Stimulated activated CD8-positive, alpha-beta memory T cell treated with anti-CD3 and anti-CD28 coated beads, Interleukin-2, amount 100 ng/mL, for 48 hours (primary cell): ENCODE data around the gene CDH4.

ENCODE experiments used
- DNase-seq, 2 donors: peaks; one replicate each; pipeline ENCODE4 v3.0.0-alpha.2; 2020; ENCODE audit warnings: low read depth in 2 of 2

CDH4 gene

DNA sequence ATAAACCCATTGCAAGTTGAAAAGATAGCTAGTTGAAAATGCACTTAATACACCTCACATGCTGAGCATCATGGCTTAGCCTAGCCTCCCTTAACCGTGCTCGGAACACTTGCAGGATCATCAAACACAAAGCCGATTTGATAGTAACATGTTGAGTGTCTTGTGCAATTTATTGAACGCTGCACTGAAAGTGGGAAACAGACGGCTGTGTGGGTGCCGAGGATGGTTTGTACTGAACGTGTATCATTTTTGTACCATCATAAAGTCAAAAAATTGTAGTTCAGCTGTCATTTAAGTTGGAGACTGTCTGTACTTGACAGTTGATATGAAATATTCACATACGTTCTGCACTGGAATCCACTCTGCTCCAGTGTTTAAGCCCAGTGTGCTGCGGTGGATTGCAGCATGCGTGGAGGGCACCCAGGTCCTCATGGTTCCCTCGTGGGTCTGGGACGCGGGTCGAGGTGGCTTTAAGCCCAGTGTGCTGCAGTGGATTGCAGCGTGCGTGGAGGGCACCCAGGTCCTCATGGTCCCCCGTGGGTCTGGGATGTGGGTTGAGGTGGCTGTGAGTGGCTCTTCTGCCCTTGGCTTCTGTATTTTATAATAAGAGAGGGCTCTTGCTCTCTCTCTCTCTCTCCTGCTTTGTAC, 77.0 kb downstream of the CDH4 start:
- no peak for DNase-seq

DNA sequence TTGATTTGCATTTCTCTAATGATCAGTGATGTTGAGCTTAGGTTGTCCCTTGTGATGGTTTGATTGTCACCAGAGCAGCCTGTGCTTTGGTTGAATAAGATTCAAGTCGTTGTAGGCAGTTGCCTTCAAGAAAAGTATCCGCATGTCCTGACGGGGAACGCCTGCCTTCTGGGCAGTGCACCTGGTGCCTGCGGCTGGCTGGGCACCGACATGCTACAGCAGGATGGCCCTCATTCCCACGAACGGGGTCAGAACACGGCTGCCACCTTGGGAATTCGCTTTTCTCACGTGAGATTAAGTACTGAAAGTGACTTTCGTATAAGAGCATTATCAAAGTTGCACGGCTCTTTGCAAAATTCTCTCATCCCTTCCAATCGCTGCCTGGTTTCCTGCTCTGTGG, 78.4 kb downstream of the CDH4 start:
- DNase-seq, result no peak

DNA sequence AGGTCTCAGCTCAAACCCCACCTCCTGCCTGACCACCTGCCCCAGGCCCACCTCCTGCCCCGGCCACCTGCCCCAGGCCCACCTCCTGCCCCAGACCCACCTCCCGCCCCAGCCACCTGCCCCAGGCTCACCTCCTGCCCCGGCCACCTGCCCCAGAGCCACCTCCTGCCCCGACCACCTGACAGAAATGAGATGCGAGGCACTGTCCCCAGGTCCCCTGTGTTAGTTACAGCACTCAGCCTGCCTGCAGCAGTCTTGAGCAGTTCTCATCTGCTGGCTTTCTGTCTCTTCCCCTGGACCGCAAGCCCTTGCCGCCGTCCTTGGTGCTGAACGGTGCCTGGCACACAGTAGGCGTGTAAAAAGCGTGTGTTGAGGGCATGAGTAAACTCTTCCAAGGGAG, 79.5 kb downstream of the CDH4 start:
- no peak for DNase-seq

DNA sequence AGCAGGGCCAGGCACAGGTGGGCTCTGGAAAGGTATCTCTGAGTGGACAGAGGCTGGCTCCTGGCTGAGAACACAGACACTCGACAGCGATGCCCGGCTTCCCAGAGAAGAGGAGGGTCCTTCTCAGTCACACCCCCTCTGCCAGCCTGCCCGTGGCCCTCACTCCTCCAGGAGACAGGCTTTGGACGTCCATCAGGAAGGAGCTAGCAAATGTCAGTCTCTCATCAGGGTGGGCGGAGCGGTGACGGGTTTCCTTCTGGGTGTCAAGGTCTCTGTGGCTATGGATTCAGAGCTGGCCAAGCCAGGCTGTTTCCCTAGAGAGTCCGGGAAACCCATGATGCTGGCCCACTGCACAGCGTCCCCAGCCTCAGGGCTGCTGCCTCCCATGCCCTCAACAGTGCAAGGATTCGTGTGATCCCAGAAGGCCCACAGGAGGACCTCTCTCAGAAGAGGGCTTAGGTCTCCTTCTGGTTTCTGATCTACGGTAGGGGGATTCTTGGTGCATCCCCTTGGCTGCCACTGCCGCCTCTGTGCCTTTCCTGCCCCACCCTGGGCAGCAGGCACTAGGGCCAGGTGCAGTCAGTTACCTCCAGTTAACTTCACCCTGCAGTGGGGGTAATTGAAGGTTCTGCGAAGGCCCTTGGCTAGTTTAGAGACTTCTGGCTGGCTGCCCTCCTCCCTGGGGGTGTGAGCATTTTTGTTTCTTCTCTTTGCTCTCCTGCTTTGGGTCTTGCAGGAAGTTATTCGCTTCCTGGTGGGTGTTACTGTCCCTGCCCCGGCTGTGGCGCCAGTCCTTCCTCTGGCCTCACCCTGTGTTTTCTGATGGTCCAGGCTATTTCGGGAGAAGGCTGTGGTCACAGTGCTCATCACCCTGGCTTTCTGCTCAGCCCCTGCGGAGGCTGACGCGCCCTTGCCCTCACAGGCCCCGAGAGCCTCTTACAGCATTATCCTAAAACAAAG, 80.2 kb downstream of the CDH4 start:
- DNase-seq, result no peak

- DNase-seq, result no peak
These were observed 81.5 kb downstream of the CDH4 start for GRCh38 chr20:61333484-61334108.

- no peak for DNase-seq
These were observed 88.1 kb downstream of the CDH4 start for GRCh38 chr20:61340157-61340556.

GRCh38 chr20:61341605-61342004, 89.5 kb downstream of the CDH4 start:
- no peak for DNase-seq

DNA sequence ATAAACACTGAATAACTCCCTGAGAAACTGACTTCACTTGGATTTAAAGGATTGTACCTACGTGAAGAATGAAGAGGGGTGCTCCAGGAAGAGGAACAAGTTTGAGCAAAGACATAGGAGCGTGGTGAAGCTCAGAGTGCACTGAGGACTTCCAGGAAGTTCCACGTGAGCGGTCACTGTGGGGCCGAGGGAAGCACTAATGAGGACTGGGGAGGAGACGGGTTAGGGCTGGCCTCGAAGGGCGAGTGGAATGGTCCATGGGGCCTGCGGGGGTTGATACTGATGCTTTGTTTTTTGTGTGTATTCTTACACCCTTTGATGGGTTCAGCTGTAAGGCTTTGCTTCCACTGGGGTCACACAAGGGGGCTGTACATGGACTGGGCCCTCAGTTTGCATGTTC, 91.9 kb downstream of the CDH4 start:
- no peak for DNase-seq

- no peak for DNase-seq
These were observed 93.6 kb downstream of the CDH4 start for GRCh38 chr20:61345656-61346055.

DNA sequence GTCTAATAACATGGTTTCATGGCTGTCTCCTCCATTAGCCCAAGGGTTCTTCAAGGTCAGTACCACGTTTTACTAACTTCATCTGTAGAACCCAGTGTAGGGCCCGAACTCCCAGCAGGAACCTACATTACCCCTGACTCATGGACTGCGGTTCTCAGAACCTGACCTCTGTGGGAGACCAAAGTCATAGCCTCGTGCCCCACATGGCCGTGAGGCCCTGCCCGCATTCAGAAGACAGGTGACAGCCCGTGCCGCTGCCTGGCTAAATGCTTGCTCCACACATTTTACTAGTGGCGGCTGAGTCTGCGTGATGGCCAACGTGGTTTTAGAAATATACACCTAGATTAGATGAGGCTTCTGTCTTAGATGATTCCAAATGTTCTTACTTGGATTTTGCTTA, 94.9 kb downstream of the CDH4 start:
- DNase-seq, result no peak

DNA sequence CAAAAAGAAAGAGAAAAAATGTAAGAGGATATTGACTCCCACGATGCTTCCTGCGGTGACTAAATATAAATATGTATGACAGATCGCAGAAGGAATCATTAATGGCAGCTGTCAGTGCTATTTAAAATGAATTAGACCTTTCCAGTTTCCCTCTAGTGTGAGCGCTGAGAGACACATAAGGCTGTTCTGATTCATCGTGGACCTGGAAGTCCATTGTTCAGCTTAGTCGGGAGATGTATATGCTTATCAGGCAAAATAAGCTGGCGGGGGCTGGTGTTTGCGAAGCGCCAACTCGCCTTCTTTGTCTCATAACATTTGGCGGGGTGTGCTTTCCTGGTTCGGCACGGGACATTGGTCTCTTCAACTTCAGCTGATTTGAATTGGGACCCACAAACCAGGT, 95.4 kb downstream of the CDH4 start:
- no peak for DNase-seq

DNA sequence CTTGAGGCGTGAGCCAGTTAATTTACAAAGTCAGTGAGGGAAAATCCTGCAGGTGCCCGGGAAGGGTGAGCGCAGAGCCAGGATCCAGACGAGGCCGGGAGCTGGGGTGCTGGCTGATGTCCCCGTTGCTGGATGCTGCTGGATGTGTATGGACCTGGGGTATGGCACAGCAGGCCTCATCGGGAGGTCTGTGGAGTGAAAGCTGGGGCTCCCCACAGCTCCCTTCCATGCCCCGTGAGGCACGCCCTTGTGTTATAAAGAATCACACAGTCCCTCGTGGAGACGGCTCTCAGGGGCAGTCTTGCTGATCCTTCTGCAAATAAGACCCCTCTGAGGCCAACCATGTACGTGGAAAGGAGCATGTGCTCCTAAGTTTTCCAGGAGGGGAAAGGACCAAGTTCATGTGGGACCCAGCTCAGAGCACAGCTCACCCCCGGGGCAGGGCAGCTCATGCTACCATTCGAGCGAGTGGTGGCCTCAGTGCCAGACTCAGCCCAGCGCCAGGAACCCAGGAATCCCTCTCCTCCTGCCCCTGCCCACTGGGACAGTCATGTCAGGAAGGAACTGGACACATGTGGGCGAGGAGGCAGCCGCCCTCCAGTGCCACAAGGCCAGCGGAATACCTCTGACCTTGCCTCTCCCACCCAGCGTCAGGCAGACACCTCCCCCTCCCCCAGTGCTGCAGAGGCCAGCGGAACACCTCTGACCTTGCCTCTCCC, 97.5 kb downstream of the CDH4 start:
- DNase-seq, result no peak

DNA sequence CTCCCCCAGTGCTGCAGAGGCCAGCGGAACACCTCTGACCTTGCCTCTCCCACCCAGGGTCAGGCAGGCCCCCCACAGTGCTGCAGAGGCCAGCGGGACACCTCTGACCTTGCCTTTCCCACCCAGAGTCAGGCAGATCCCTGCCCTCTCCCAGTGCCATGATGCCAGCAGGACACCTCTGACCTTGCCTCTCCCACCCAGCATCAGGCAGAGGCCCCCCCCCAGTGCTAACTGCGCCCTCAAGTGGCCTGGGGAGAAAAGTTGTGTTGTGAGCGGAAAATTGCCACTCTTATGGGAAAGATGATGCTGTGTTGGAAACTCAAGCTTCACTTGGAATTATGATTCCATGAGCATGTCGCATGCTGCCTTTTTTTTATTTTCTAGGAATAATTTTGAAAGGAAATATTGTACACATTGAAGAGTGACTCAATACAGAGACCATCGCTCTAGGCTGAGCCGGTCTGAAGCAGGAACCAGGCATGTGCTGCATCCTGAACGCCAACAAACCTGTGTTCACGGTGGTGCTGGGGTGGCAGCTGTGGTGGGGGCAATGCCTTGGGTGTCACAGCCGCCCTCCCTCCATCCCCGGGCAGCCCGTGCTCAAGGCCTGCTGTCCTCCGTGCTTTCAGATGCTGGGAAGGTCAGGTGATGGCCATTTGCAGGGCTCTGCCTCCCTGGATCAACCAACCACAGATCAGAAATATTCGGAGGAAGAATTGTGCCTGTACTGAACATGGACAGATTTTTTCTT, 98.6 kb downstream of the CDH4 start:
- DNase-seq, result no peak

- no peak for DNase-seq
These were observed 100.5 kb downstream of the CDH4 start for GRCh38 chr20:61352346-61353260.

DNA sequence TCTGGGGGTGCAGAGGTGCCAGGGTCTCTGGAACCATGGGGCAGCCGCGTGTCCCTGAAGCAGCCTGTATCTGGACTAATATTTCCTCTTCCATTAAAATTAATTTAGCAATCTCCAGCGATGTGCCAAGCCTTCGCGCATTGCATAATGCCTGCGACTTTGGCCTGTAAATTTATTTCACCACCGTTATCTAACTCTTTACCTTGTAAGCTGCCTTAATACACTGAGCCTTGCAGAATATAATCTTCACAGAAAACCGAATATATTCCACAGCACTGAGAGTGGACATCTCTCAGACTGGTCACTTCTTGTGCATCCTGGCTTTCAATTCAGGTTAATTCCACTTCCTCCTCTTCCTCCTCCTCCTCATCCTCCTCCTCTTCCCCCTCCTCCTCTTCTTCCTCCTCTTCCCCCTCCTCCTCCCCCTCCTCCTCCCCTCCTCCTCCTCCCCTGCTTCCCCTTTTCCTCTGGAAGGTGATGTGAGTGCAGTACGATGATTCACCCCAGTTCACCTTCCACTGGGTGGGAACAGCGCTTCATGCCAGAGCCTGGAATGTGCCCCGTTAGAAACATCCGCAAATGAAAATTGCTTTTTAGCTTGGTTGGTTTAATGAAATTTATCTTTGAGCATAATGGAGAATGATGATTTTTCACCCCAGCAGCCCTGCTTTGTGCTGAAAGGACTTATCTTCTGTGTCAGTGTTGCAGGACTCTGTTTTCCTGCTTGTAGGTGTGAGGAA, 101.4 kb downstream of the CDH4 start:
- DNase-seq, result no peak

DNA sequence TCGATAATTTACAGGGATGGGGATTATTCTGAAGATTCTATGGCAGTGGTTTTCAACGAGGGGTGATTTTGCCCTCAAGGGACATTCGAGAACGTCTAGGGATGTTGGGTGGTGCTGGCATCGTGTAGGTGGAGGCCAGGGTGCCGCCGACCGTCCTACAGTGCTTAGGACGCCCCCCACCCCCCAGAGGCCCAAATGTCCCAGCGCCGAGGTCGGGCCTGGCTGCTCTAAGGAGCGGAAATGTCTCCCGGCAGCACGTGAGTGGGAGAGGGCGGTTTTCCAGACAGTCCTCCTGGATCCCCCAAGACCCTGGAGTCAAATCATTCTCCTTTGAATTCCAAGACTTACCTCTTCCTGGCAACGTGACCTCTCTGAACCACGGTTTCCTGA, 101.9 kb downstream of the CDH4 start:
- DNase-seq, result no peak

- no peak for DNase-seq
These were observed 102.4 kb downstream of the CDH4 start for GRCh38 chr20:61354501-61354900.

GRCh38 chr20:61354901-61355495, 102.9 kb downstream of the CDH4 start:
- no peak for DNase-seq

DNA sequence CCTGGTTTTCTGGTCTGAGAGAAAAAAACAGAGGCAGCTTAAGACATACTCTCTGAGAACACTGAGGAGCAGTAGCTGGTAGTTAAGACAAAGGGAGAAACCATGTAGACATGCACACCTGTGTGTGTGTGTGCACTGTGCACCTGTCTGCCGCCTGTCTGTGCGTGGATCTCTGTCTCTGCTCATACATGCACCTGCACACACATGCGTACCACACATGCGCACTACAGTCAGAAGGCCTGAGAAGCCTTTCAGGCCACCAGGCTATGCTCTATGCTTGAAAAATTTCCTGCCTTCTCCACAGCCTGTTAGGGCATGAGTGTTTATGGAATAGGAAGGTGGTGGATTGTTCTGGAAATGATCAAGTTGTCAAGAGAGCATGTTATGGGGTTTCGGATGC, 103.5 kb downstream of the CDH4 start:
- no peak for DNase-seq
